ENCODE measurements around the gene TAGAP. TPM values are rescaled to one million over a fixed set of nuclear protein-coding genes. Genes with fewer than 3 reads are reported as not detected.

The TAGAP gene
- total and polyA plus RNA-seq, 7 donors: 0.06 to 1.2 (median 0.42) TPM

DNA sequence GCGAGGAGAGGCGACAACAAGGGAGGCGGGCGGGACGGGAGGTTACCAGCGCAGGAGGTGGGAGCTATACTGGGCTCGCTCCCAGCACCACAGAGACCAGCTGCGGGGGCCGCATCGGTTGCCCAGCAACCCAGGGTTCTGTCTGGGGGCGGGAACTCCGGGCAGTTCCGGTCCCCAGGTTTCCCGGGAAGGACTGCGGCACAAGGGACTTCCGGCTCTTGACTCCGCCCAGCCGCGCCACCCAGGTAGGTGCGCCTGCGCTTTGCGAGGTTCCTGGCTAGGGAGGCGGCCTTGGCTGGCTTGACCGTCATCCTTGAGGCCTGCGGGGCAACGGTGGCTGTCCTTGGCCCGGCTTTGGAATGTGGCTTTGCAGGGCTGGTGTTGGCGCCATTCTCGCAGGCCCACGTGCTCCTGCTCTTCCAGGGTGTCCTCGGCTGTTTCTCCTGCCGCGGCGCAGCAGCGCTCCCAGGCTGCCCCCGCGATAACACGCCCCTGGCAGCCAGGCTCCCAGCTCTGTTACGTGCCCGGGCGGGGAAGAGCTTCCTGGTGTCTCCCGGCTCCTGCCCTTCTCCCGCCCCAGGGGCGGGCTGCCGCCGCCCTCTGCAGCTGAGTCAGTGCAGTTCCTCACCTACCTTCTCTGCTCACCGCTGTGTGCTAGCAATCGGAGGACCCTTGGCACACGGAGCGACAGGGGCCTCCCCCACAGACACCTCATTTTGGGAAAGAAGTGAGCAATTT lies 45.0 kb downstream of the TAGAP start, which contains the start of gene RSPH3:
TSS of gene RSPH3 (minus strand) at position 537 of the 738 bp plus-strand sequence. CDS start 652 bp downstream, outside the sequence.
- H3K27me3 ChIP-seq (ENCODE audit: insufficient read depth in 3 of 3, low read length in 2 of 3): no peaks in the 10 kb centered on the region
- TF ChIP-seq, protein P1, sequence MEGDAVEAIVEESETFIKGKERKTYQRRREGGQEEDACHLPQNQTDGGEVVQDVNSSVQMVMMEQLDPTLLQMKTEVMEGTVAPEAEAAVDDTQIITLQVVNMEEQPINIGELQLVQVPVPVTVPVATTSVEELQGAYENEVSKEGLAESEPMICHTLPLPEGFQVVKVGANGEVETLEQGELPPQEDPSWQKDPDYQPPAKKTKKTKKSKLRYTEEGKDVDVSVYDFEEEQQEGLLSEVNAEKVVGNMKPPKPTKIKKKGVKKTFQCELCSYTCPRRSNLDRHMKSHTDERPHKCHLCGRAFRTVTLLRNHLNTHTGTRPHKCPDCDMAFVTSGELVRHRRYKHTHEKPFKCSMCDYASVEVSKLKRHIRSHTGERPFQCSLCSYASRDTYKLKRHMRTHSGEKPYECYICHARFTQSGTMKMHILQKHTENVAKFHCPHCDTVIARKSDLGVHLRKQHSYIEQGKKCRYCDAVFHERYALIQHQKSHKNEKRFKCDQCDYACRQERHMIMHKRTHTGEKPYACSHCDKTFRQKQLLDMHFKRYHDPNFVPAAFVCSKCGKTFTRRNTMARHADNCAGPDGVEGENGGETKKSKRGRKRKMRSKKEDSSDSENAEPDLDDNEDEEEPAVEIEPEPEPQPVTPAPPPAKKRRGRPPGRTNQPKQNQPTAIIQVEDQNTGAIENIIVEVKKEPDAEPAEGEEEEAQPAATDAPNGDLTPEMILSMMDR (IDR thresholded peaks at IDR 0.05): peak; percentile 11
- H3K4me1 ChIP-seq: peaks cover 13% of the 10 kb centered on the region
- H3K4me3 ChIP-seq: peak within 1 kb of the TSS; percentile 83
- H3K36me3 ChIP-seq (ENCODE audit: insufficient read depth in 1 of 2, low read depth in 1 of 2): no peaks in the 10 kb centered on the region
- peak within 1 kb of the TSS; percentile 81 for H3K27ac ChIP-seq
- no peaks in the 10 kb centered on the region for H3K9me3 ChIP-seq
- DNase-seq (peak; percentile 93 to 97), ATAC-seq (peak; percentile 93 to 96 (median 94))
- 0% methylated on average over 44 to 50 of the region's 50 CpGs for WGBS, 3 donors
- intact Hi-C loops (cut with DNase I): loop anchor here in 1 of 2 donors (10.0 kb wide), 1 partner anchor 135 kb away; no protein-coding TSS in a partner anchor

DNA sequence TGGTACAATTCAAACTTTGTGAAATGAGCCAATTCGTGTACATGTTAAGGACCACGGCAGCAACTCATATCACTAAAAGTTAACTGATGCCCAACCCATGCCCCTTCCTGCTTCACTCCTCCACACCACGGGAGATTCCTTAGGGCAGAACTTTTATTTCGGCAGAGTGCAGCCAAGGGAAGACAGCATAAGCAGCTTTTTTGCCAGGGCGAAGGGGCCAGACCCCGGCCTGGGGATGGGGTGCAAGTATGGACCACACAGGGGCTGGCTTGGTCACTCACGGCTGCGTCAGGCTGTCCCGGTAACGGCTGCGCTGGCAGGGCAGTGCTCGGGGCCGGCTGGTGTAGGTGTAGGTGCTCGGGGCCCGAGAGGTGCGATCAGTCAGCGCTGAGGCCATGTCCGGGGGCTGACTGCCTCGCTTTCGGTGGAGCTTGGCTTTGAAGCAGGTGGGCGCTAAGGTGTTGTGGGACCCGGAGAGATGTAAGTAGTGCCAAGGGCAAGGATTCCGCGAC lies 45.6 kb downstream of the TAGAP start:
- Histone ChIP-seq H3K36me3 (ENCODE audit: insufficient read depth in 1 of 2, low read depth in 1 of 2) (no peaks in the 10 kb centered on the region), H3K4me1 (peaks cover 13% of the 10 kb centered on the region), H3K27ac (peak overlapping the region; percentile 81), H3K27me3 (ENCODE audit: insufficient read depth in 3 of 3, low read length in 2 of 3) (no peaks in the 10 kb centered on the region), H3K9me3 (no peaks in the 10 kb centered on the region), H3K4me3 (peak overlapping the region; percentile 83)
- ATAC-seq: peak; percentile 8 to 33 (median 14)
- WGBS, 3 donors: 1 to 3% (median 2%) methylated on average over 24 of the region's 24 CpGs
- DNase-seq: no peak
- TF ChIP-seq, protein P1 (IDR thresholded peaks at IDR 0.05): no peak
- intact Hi-C loops (cut with DNase I): no loop called here

DNA sequence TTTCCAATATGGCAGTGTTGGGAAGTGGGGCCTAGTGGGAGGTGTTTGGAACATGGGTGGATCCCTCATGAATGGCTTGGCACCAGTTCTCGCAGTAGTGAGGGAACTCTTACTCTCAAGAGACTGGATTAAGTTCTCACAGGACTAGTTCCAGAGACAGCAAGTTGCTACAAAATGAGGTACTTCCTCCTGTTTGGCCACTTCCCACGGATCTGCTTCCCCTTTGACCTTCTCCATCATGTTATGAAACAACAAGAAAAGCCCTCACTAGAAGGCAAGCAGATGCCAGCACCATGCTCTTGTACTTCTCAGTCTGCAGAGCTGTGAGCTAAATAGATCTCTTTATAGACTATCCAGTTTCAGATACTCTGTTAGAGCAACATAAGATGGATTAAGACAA lies 47.9 kb downstream of the TAGAP start:
- H3K27ac ChIP-seq: no peak overlapping the region
- no peaks in the 10 kb centered on the region for H3K27me3 ChIP-seq (ENCODE audit: insufficient read depth in 3 of 3, low read length in 2 of 3)
- peaks cover 2% of the 10 kb centered on the region for H3K4me1 ChIP-seq
- TF ChIP-seq, protein P1 (IDR thresholded peaks at IDR 0.05): no peak
- no peak for ATAC-seq
- no peak for DNase-seq
- intact Hi-C loops (cut with DNase I): no loop called here
- no peaks in the 10 kb centered on the region for H3K9me3 ChIP-seq
- 47 to 62% (median 55%) methylated on average over 2 of the region's 2 CpGs for WGBS, 3 donors
- H3K36me3 ChIP-seq (ENCODE audit: insufficient read depth in 1 of 2, low read depth in 1 of 2): no peaks in the 10 kb centered on the region
- no peak overlapping the region for H3K4me3 ChIP-seq

DNA sequence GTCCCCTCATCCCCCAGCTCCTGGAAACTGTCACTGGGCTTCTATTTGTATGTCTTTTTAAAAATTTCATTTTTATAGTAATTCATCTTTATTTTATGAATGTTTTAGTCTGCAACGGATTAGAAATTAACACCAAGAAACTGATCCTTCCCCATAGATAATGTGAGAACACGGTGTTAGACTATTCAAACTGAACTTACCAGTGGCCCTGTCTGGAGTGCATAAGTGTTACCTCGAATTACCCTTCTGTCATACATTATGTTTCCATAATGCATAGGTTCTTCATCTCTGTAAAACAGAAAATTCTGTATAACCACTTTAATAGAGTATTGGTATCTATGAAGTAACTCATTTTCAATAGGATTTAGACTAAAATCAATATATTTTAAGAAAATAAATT lies 51.2 kb downstream of the TAGAP start:
- TF ChIP-seq, protein P1 (IDR thresholded peaks at IDR 0.05): no peak
- no peaks in the 10 kb centered on the region for H3K4me1 ChIP-seq
- H3K36me3 ChIP-seq (ENCODE audit: insufficient read depth in 1 of 2, low read depth in 1 of 2): no peaks in the 10 kb centered on the region
- WGBS, 3 donors: 95% methylated on average over 3 of the region's 3 CpGs
- DNase-seq (no peak), ATAC-seq (no peak)
- H3K9me3 ChIP-seq: peaks cover 2% of the 10 kb centered on the region
- H3K27ac ChIP-seq: no peak overlapping the region
- H3K4me3 ChIP-seq: no peak overlapping the region
- H3K27me3 ChIP-seq (ENCODE audit: insufficient read depth in 3 of 3, low read length in 2 of 3): no peaks in the 10 kb centered on the region
- intact Hi-C loops (cut with DNase I): no loop called here

Data from psoas muscle (tissue), 8 donors.